ENCODE data around the gene SPAG16. TPM values are rescaled to one million over a fixed set of nuclear protein-coding genes. Genes with fewer than 3 reads are reported as not detected.
A peak's percentile ranks its signal among the peaks of the same experiment; 100 is the strongest.

Gene SPAG16
- total RNA-seq, 6 experiments from 2014 or later: 15.4 to 20.0 (median 17.5) TPM

DNA sequence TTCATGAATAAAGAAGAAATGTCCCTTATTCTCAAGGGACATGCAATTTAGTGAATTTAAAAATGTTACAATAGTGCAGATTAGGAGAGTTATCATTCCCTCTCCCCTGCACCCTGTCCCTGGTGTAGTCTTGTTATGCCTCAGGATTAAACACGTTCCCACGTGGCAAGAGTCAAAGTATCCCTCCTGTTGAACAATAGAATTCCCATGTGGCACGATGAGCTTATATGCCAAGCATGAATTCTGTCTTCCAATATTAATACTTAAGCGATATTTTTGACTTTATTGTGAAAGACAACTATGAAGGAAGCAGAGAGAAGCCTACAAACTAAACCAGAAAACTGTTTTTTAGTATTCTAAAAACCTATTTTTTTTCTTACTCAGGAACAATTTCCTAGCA lies 36.7 kb upstream of the SPAG16 start:
- Mint-ChIP-seq H3K4me1 (ENCODE audit: low read depth) (peaks cover 36% of the 10 kb centered on the region), H3K9me3 (no peaks in the 10 kb centered on the region), H3K36me3 (ENCODE audit: low read depth) (no peaks in the 10 kb centered on the region), H3K27me3 (ENCODE audit: insufficient read depth) (peaks cover 2% of the 10 kb centered on the region), H3K4me3 (no peak overlapping the region), H3K27ac (no peak overlapping the region)
- no peak for DNase-seq
- TF ChIP-seq, protein P1, sequence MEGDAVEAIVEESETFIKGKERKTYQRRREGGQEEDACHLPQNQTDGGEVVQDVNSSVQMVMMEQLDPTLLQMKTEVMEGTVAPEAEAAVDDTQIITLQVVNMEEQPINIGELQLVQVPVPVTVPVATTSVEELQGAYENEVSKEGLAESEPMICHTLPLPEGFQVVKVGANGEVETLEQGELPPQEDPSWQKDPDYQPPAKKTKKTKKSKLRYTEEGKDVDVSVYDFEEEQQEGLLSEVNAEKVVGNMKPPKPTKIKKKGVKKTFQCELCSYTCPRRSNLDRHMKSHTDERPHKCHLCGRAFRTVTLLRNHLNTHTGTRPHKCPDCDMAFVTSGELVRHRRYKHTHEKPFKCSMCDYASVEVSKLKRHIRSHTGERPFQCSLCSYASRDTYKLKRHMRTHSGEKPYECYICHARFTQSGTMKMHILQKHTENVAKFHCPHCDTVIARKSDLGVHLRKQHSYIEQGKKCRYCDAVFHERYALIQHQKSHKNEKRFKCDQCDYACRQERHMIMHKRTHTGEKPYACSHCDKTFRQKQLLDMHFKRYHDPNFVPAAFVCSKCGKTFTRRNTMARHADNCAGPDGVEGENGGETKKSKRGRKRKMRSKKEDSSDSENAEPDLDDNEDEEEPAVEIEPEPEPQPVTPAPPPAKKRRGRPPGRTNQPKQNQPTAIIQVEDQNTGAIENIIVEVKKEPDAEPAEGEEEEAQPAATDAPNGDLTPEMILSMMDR (IDR thresholded peaks at IDR 0.05): no peak

- no peak for DNase-seq
- Mint-ChIP-seq H3K36me3 (ENCODE audit: low read depth) (no peaks in the 10 kb centered on the region), H3K4me3 (no peak overlapping the region), H3K9me3 (no peaks in the 10 kb centered on the region), H3K27me3 (ENCODE audit: insufficient read depth) (peaks cover 2% of the 10 kb centered on the region; the same call in 1 of the 2 replicates), H3K27ac (no peak overlapping the region), H3K4me1 (ENCODE audit: low read depth) (peaks cover 31% of the 10 kb centered on the region)
- TF ChIP-seq, protein P1 (IDR thresholded peaks at IDR 0.05): no peak
Observed at GRCh38 chr2:213248637-213249036, 35.6 kb upstream of the SPAG16 start.

DNA sequence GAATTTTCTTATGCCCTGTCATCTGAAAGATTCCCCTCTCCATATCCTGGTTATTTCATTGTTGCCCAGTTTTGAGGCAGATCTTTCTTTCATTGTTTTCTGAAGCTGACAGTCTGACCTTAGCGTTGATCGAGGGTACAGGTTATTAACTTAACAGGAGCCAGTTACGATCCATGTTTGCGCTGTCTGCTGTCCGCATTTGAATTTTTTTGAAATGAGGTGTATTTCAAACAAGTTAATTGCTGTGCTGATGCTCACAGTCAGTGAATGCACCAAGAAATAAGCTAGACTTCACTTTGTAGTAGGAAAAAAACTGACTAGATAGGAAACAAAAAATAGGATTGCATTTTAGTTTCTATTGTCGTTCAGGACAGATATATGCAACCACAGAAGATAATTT lies 34.8 kb upstream of the SPAG16 start:
- peaks cover 2% of the 10 kb centered on the region; the same call in 1 of the 2 replicates for H3K27me3 Mint-ChIP-seq (ENCODE audit: insufficient read depth)
- H3K27ac Mint-ChIP-seq: 0 out of 2 replicates have a peak overlapping the region, but pooled peaks have one; percentile 2
- TF ChIP-seq, protein P1 (IDR thresholded peaks at IDR 0.05): no peak
- no peak for DNase-seq
- no peaks in the 10 kb centered on the region for H3K36me3 Mint-ChIP-seq (ENCODE audit: low read depth)
- H3K4me3 Mint-ChIP-seq: no peak overlapping the region
- no peaks in the 10 kb centered on the region for H3K9me3 Mint-ChIP-seq
- H3K4me1 Mint-ChIP-seq (ENCODE audit: low read depth): peaks cover 31% of the 10 kb centered on the region

DNA sequence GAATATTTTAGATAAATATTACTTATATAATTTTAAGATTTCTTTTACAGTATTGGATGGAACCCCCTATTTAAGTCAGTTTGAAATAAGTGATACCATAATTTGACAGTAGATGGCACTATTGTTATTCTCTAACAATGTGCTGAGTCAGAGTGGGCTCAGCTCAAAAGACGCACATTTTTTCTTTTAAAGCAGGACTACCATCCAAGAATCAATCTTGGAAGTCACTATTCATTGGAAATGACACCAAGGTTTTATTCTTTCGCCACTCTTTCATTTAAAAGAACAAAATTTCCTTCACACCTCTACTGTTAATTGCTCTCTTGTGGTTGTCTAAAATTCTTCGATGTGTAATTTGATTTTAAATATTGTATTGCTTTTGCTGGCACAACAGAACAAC lies 32.6 kb upstream of the SPAG16 start:
- peaks cover 31% of the 10 kb centered on the region for H3K4me1 Mint-ChIP-seq (ENCODE audit: low read depth)
- H3K27me3 Mint-ChIP-seq (ENCODE audit: insufficient read depth): peaks cover 2% of the 10 kb centered on the region; the same call in 1 of the 2 replicates
- no peaks in the 10 kb centered on the region for H3K9me3 Mint-ChIP-seq
- TF ChIP-seq, protein P1 (IDR thresholded peaks at IDR 0.05): peak; percentile 93
- DNase-seq: peak; percentile 73
- peak overlapping the region; percentile 74 for H3K27ac Mint-ChIP-seq
- H3K36me3 Mint-ChIP-seq (ENCODE audit: low read depth): no peaks in the 10 kb centered on the region
- peak overlapping the region; percentile 68 for H3K4me3 Mint-ChIP-seq

- no peak for DNase-seq
- TF ChIP-seq, protein P1 (IDR thresholded peaks at IDR 0.05): no peak
- H3K4me3 Mint-ChIP-seq: peak overlapping the region; percentile 68; the same call in 1 of the 2 replicates
- peak overlapping the region; percentile 74; the same call in 1 of the 2 replicates for H3K27ac Mint-ChIP-seq
- H3K36me3 Mint-ChIP-seq (ENCODE audit: low read depth): no peaks in the 10 kb centered on the region
- peaks cover 2% of the 10 kb centered on the region; the same call in 1 of the 2 replicates for H3K27me3 Mint-ChIP-seq (ENCODE audit: insufficient read depth)
- peaks cover 31% of the 10 kb centered on the region for H3K4me1 Mint-ChIP-seq (ENCODE audit: low read depth)
- H3K9me3 Mint-ChIP-seq: no peaks in the 10 kb centered on the region
Observed at GRCh38 chr2:213252206-213252605, 32.1 kb upstream of the SPAG16 start.
